GM12891 (cell line): ENCODE data around the gene GABBR2.

Experiments used
- DNase-seq: peaks from one replicate; pipeline ENCODE4 v3.0.0; 2011; ENCODE audit warnings: low spot score; ENCODE audit not compliant: insufficient read length
- FAIRE-seq: peaks from 2 replicates; lab custom pipeline; 2011; peaks lifted over from hg19 to GRCh38; lab: Jason Lieb, UNC
- PAX5 ChIP-seq: IDR thresholded peaks from 2 replicates; pipeline ENCODE4 v1.6.1; 2011; ENCODE audit warnings: low read length, moderate library complexity, mild to moderate bottlenecking; ENCODE audit not compliant: insufficient read depth, severe bottlenecking
- POLR2A ChIP-seq: IDR thresholded peaks from 2 replicates; pipeline ENCODE4 v1.6.1; 2011; ENCODE audit warnings: low read depth, low read length, control low read depth
- POLR2AphosphoS5 ChIP-seq: IDR thresholded peaks from 2 replicates; pipeline ENCODE4 v1.6.1; 2011; ENCODE audit warnings: low read depth, low read length, control low read depth
- POU2F2 ChIP-seq: IDR thresholded peaks from 2 replicates; pipeline ENCODE4 v1.6.1; 2011; ENCODE audit warnings: low read depth, mild to moderate bottlenecking, control low read depth, low read length, moderate library complexity
- SPI1 ChIP-seq: IDR thresholded peaks from 2 replicates; pipeline ENCODE4 v1.6.1; 2011; ENCODE audit warnings: low read depth, low read length, control low read depth
- TAF1 ChIP-seq: IDR thresholded peaks from 2 replicates; pipeline ENCODE4 v1.6.1; 2011; ENCODE audit warnings: low read depth, low read length, control low read depth

Gene GABBR2

DNA sequence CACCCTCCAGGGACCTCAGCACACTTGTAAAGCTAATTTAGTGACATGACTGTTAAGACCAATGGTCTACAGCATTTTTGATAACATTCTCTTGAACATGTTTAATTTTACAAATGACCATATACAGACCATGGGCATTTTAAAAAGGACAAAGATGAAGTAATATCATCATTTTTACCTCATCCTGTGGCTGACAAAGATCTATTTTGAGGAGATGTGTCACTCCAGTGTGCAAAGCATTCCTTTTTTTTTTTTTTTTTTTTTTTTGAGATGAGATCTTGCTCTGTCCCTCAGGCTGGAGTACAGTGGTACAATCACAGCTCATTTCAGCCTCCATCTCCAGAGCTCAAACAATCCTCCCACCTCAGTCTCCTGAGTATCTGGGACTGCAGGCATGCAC, 335.1 kb downstream of the GABBR2 start:
- no peak for TF ChIP-seq TAF1
- no peak for TF ChIP-seq SPI1
- no peak for TF ChIP-seq POLR2AphosphoS5
- TF ChIP-seq PAX5: no peak
- no peak for TF ChIP-seq POU2F2
- no peak for TF ChIP-seq POLR2A
- FAIRE-seq: no peak
- DNase-seq: no peak

DNA sequence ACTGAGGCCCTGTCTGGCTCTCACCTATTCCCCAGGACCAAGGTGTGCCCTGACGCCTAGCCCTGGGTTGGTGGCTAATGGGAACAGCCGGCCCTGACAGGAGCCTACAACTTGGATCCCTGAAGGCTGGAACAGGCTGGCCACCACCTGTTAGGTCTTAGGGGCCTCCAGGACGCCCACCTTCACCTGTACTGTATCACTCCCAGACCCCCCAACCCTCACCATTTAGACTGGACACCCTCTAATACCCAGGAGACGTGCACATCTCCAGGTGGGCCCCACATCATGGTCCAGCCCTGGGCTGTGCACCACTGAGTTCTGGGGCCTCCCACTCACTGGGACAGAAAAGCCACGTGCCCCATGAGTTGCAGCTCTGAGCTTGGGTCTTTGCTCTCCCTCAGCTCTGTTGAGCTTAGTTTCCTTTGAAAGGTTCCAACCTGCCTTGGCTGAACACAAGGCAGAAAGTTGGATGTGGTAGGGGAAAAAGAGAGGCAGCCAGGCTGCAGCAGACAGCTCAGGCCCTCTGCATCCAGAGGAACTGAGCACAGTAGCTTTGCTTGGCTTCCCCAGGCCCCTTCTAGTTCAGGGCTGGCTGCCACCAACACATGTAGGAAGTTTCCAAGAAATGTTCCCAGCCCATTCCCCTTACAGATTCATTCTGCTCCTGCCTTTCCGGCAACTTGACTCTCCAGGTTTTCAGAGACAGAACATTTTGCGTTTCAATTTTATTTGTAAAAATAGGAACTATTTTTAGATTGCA, 336.5 kb downstream of the GABBR2 start:
- DNase-seq: no peak
- FAIRE-seq: no peak
- TF ChIP-seq POU2F2 (no peak), POLR2A (no peak), POLR2AphosphoS5 (no peak), PAX5 (no peak), TAF1 (no peak), SPI1 (no peak)

DNA sequence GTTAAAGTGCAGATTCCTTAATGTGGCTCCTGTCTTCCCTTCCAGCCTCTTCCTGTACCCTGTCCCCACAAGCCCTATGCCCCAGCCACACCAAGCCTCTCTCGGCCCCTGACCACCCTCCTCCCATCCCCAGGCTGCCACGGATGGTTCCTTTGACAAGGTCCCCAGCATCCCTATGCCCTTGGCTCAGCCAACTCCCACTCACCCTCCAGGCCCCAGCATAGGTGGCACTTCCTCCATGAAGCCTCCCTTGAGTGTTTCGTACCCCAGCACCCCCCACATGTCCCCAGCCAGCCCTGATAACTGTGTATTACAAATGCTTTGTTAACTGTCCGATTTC, 337.8 kb downstream of the GABBR2 start:
- no peak for TF ChIP-seq TAF1
- no peak for TF ChIP-seq PAX5
- no peak for TF ChIP-seq POLR2A
- TF ChIP-seq POU2F2: no peak
- TF ChIP-seq SPI1: no peak
- no peak for TF ChIP-seq POLR2AphosphoS5
- FAIRE-seq (no peak), DNase-seq (no peak)

DNA sequence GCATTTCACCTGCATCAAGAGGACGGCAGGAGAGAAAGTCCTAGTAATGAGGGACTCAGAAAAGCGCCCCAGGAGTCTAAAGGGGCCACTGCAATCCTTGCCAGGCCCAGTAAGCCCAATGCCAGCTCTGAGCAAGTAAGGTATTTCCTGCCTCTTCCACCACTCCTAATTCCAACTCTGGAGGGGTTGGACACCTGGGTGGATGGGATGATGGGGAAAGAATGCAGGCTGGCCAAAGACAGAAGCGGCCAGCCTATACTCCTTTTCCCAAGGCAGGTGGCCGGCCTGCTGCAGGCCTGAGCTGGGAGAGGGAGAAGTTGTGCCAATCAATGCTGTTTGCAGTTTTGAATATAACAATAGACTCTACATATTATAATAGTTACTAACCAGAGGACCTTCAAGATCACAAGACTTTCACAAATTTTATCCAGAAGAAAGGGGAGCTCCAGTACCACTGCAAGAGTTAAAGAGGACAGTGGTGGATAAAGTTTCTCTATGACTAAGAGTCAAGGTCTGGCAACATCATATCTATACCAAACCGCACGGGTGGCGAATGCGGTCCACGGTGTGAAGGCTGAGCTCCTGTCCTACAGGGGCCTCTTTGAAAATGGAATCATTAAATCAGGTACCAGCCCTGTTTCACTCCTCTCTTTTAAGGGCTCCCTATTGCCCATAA, 338.3 kb downstream of the GABBR2 start:
- FAIRE-seq (no peak), DNase-seq (no peak)
- TF ChIP-seq POLR2A (no peak), TAF1 (no peak), POLR2AphosphoS5 (no peak), PAX5 (no peak), POU2F2 (no peak), SPI1 (no peak)

DNA sequence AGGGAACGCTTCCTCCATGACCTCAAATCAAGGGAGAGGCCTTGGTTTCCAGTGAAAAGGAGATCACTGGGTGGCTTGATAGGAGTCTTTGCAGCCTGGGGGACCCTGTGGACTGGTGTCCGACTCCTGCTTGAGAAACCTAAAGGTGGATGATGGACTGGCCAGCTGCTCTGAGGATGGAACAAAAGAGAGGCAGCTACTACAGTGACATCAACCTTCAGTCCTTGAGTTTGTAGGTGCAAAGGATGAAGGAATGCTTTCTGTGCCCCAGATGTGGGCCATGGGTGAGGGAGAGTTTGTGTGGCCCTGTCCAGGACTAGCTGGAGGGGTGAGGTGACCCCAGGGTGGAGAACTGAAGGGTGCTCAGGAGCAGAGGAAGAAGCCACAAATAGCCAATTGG, 338.8 kb downstream of the GABBR2 start:
- DNase-seq (no peak), FAIRE-seq (no peak)
- no peak for TF ChIP-seq POLR2AphosphoS5
- TF ChIP-seq SPI1: no peak
- no peak for TF ChIP-seq TAF1
- TF ChIP-seq POU2F2: no peak
- no peak for TF ChIP-seq POLR2A
- no peak for TF ChIP-seq PAX5

DNA sequence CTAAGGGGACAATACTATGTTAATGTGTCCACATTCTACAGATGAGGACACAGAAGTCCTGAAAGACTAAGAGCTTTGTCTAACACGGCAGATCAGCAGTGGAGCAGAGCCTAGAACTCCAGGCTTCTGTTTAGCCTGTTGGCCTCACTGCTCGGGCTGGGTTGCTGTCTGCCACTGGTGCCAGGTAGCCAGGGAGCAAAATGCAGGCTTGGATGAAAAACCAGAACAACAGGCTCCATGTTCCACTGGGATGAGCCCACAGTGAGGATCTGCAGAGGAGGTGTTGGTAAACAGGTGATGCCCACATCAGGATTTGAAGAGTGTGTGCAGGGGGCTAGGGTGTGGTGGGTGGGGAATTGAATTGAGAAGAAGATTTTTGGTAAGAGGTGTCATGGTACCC, 339.3 kb downstream of the GABBR2 start:
- DNase-seq: no peak
- FAIRE-seq: no peak
- TF ChIP-seq POU2F2 (no peak), POLR2A (no peak), TAF1 (no peak), POLR2AphosphoS5 (no peak), SPI1 (no peak), PAX5 (no peak)

DNA sequence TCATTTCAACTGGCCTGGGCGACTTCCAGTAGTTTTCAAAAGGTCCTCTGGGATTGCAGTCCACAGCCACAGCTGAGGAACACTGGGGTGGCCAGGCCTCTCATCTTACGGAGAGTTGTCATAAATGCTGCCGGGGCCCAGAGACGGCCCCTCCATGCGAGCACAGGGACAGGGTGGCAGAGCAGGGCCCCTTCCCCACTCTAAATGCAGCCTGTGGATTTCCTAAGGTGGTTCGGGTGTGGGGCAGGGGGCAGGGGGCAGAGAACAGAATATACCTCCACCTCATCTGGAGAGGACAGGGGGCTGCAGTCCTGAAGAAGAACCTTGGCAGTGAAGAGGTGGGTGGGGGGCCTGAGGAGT, 339.7 kb downstream of the GABBR2 start:
- FAIRE-seq (no peak), DNase-seq (no peak)
- TF ChIP-seq TAF1 (no peak), POLR2A (no peak), SPI1 (no peak), POLR2AphosphoS5 (no peak)

DNA sequence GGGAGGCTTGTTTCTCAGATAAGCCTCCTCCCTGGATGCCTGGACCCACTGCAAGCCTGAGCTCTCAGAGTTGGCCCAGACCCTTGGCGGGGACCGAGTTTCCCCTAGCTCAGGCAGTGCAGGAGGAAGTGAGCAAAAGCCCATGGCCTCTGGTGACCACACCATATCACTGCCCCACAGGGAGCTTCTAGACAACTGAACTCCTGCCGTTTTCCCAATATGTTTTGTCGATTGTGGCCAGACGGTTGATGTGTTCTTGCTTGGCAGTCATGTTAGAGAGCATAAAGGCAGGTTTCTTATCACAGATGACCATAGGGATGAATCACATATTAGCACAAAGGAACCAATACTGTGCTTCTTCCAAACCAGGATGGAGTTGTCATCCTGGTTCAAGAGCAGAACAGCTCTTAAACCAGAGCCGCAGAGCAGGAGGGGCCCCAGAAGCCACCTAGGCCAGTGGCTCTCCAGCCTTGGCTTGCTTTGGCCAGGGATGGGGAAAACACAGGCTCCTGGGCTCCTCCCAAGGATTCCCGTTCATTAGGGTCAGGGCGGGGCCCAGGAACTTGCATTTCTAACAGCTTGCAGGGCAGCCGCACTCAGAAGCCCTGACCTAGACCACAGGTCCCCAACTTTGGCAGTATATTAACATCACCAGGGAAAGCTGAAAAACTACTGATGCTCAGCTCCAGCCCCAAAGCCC, 340.2 kb downstream of the GABBR2 start:
- DNase-seq (no peak), FAIRE-seq (no peak)
- TF ChIP-seq POU2F2 (no peak), PAX5 (no peak), TAF1 (no peak), POLR2A (no peak), SPI1 (no peak), POLR2AphosphoS5 (no peak)

DNA sequence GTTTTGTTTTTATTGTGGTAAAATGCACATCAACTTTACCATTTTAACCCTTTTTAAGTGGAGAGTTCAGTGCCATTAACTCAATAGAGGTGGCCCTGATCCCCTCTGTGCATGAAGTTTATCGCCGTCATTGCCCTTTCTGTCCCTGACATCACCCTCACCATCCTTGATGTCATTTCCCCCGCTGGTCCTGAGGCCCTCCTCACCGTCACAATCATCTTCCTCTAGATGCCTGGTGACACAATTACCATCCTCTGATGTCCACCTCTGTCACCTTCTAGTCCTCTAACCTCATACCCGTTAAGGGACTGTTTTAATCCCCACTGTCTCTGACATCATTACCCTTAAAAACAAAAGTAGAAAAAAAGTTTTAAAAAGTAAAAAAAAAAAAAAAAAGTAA, 340.8 kb downstream of the GABBR2 start:
- FAIRE-seq (no peak), DNase-seq (no peak)
- TF ChIP-seq PAX5 (no peak), POLR2A (no peak), SPI1 (no peak), POU2F2 (no peak), TAF1 (no peak), POLR2AphosphoS5 (no peak)

DNA sequence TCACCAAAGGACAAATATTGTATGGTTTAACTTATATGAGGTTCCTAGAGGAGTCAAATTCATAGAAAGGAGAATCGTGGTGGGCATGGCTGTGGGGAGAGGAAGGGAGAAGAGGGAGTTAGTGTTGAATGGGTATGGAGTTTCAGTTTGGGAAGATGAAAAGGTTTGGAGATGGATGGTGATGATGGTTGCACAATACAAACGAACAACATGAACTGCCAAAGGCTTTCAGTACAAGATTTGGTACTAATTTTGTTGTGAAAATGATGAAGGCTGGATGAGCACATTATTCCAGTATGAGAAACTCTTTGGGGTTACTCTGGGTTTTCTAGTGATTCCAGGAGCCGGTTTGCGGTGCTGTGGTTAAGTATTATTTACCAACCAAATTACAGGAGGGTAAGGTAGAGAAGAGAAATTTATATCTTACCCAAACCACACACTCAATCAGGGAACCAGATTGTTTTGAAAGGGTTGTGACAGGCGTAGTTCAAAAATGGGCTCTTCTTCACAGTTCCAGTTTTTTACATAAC, 341.3 kb downstream of the GABBR2 start:
- DNase-seq (no peak), FAIRE-seq (no peak)
- no peak for TF ChIP-seq SPI1
- no peak for TF ChIP-seq POLR2A
- no peak for TF ChIP-seq TAF1
- no peak for TF ChIP-seq POU2F2
- TF ChIP-seq POLR2AphosphoS5: no peak
- no peak for TF ChIP-seq PAX5
